Measurements from ENCODE around the gene UGT1A3. TPM values are rescaled to one million over a fixed set of nuclear protein-coding genes. Genes with fewer than 3 reads are reported as not detected.

The UGT1A3 gene
- total RNA-seq, 1 donor from 2014 or later: not detected

DNA sequence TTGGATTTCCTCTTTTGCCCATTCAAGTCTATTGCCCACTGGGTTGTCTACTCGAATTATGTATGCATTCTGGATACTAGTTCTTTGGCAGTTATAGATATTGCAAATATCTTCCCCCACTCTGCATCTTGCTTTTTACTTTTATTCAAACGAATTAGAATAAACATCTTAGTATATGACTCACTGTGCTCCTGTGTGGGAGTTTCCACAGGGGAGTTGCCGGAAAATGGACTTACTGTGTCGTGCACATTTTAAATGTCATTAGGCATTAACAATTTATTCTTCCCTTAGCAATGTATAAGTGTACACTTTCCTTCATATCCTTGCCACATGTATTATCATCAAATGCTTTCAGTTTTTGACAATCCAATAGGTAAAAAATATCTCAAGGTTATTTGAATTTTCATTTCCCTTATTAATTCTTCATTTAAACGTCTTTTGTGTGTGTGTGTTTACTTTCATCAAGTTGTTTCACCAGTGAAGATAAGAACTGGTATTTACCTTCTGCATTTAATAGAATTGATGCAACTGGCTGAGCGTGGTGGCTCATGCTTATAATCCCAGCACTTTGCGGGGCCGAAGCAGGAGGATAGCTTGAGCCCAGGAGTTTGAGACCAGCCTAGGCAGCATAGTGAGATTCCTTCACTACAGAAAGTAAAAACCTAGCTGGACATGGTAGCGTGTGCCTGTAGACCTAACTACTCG lies 20.8 kb upstream of the UGT1A3 start:
- ATAC-seq (ENCODE audit: low read depth) (no peak), DNase-seq (no peak)
- intact Hi-C loops (cut with micrococcal nuclease): loop anchor here (10.0 kb wide), 1 partner anchor 153 kb away; no protein-coding TSS in a partner anchor
- CTCF ChIA-PET: no interaction called here
- POLR2A ChIA-PET: no interaction called here
- Mint-ChIP-seq H3K36me3 (ENCODE audit: low read depth) (no peaks in the 10 kb centered on the region), H3K27ac (no peak overlapping the region), H3K4me3 (no peak overlapping the region), H3K9me3 (peaks cover 3% of the 10 kb centered on the region), H3K27me3 (peaks cover 21% of the 10 kb centered on the region), H3K4me1 (peaks cover 4% of the 10 kb centered on the region)
- TF ChIP-seq, protein P1, sequence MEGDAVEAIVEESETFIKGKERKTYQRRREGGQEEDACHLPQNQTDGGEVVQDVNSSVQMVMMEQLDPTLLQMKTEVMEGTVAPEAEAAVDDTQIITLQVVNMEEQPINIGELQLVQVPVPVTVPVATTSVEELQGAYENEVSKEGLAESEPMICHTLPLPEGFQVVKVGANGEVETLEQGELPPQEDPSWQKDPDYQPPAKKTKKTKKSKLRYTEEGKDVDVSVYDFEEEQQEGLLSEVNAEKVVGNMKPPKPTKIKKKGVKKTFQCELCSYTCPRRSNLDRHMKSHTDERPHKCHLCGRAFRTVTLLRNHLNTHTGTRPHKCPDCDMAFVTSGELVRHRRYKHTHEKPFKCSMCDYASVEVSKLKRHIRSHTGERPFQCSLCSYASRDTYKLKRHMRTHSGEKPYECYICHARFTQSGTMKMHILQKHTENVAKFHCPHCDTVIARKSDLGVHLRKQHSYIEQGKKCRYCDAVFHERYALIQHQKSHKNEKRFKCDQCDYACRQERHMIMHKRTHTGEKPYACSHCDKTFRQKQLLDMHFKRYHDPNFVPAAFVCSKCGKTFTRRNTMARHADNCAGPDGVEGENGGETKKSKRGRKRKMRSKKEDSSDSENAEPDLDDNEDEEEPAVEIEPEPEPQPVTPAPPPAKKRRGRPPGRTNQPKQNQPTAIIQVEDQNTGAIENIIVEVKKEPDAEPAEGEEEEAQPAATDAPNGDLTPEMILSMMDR (IDR thresholded peaks at IDR 0.05): no peak

- H3K4me1 Mint-ChIP-seq: peaks cover 4% of the 10 kb centered on the region
- no peaks in the 10 kb centered on the region for H3K36me3 Mint-ChIP-seq (ENCODE audit: low read depth)
- ATAC-seq (ENCODE audit: low read depth): no peak
- H3K9me3 Mint-ChIP-seq: peaks cover 3% of the 10 kb centered on the region
- ChIA-PET CTCF (no interaction called here), POLR2A (no interaction called here)
- peaks cover 23% of the 10 kb centered on the region for H3K27me3 Mint-ChIP-seq
- TF ChIP-seq, protein P1 (IDR thresholded peaks at IDR 0.05): no peak
- H3K4me3 Mint-ChIP-seq: no peak overlapping the region
- intact Hi-C loops (cut with micrococcal nuclease): loop anchor here (10.0 kb wide), 1 partner anchor 154 kb away; no protein-coding TSS in a partner anchor
- DNase-seq: no peak
- no peak overlapping the region for H3K27ac Mint-ChIP-seq
Observed at GRCh38 chr2:233708942-233709341, 19.9 kb upstream of the UGT1A3 start.

DNA sequence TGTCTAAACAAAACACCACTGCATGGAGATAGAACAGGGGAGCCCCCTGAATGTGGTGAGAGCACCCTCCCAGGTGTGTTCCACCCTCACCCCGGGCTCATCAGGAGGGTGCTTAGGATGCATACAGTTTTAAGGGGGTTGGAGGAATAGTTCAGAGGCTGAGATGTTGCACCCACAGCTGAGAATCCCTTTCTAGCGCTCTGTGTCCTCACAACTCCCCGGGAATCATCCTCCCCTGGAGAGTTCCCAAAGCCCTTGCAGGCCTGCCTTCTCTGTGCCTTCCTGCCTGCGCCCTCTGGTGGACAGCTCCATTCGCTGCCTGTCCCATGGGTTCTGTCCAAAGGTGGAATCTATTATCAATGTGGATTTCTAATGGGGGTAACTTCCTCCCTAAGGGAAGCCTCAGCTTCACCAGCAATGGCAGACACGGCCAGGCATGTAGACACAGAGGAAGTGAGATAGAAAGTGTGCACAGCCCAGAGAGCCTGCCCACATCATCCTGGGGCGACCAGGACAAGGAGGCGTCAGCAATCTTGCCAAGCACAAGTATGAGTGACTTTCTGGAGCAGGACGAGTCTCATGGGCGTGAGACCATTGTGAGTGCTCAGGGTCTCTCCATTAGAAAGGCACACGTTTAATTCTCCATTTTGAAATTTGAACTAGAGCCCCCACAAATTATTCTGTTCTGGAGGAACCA lies 17.4 kb upstream of the UGT1A3 start:
- Mint-ChIP-seq H3K27ac (no peak overlapping the region), H3K4me3 (no peak overlapping the region), H3K36me3 (ENCODE audit: low read depth) (no peaks in the 10 kb centered on the region), H3K9me3 (no peaks in the 10 kb centered on the region), H3K4me1 (peaks cover 4% of the 10 kb centered on the region), H3K27me3 (peaks cover 32% of the 10 kb centered on the region)
- ChIA-PET POLR2A (interaction anchor here (0.6 kb wide), 1 partner anchor 425 kb away, joined by 3 read pairs; no protein-coding TSS in a partner anchor), CTCF (interaction anchor here (1.1 to 2.1 kb wide), 4 partner anchors 13 to 307 kb away, joined by 3 to 8 read pairs (median 4); no protein-coding TSS in a partner anchor)
- intact Hi-C loops (cut with micrococcal nuclease): loop anchor here (1.0 to 5.0 kb wide), 4 partner anchors 214 to 1104 kb away; no protein-coding TSS in a partner anchor
- peak; percentile 66 for ATAC-seq (ENCODE audit: low read depth)
- TF ChIP-seq, protein P1 (IDR thresholded peaks at IDR 0.05): peak; percentile 75
- peak; percentile 55 for DNase-seq

DNA sequence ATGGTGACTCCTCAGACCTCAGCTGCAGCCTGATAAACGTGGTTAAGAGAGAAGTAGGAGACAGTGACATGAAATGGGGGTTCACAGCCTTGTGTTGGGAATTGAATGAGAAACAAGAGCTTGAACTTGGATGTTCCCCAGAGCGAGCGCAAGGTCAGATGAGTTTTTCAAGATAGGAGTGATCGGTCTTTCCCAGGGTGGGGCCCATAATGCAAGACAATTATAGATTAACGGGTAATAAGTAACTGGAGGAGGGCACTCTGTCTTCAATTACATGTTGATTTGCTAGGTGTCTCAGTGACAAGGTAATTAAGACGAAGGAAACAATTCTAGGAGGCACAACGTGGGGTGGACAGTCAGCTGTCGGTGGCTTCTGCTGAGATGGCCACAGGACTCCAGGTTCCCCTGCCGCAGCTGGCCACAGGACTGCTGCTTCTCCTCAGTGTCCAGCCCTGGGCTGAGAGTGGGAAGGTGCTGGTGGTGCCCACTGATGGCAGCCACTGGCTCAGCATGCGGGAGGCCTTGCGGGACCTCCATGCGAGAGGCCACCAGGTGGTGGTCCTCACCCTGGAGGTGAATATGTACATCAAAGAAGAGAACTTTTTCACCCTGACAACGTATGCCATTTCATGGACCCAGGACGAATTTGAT lies 16.1 kb upstream of the UGT1A3 start, which contains the start of gene UGT1A5:
TSS of gene UGT1A5 (plus strand) at position 297 of the 651 bp plus-strand sequence. CDS start at position 382, 85 bp downstream.
- Mint-ChIP-seq H3K9me3 (no peaks in the 10 kb centered on the region), H3K4me3 (no peak within 1 kb of the TSS), H3K27ac (no peak within 1 kb of the TSS), H3K4me1 (peaks cover 4% of the 10 kb centered on the region), H3K36me3 (ENCODE audit: low read depth) (no peaks in the 10 kb centered on the region), H3K27me3 (peaks cover 26% of the 10 kb centered on the region)
- intact Hi-C loops (cut with micrococcal nuclease): loop anchor here (5.0 kb wide), 2 partner anchors 215 to 1105 kb away; no protein-coding TSS in a partner anchor
- POLR2A ChIA-PET: no interaction called here
- DNase-seq (no peak), ATAC-seq (ENCODE audit: low read depth) (no peak)
- CTCF ChIA-PET: interaction anchor here (0.8 to 2.1 kb wide), 3 partner anchors 13 to 309 kb away, joined by 3 to 8 read pairs (median 3); no protein-coding TSS in a partner anchor
- TF ChIP-seq, protein P1 (IDR thresholded peaks at IDR 0.05): no peak

Data from activated B cell treated with CpG ODN at 0.5 μM for 24 hours (primary cell).